Measurements from ENCODE around the gene MAP4K3. TPM values are rescaled to one million over a fixed set of nuclear protein-coding genes. Genes with fewer than 3 reads are reported as not detected.

MAP4K3 gene
- total and polyA plus RNA-seq, 2 of the 8 experiments (the other 6 are each of a cell fraction or from before 2014, with no cell fraction given), result 11.4 to 63.0 TPM

DNA sequence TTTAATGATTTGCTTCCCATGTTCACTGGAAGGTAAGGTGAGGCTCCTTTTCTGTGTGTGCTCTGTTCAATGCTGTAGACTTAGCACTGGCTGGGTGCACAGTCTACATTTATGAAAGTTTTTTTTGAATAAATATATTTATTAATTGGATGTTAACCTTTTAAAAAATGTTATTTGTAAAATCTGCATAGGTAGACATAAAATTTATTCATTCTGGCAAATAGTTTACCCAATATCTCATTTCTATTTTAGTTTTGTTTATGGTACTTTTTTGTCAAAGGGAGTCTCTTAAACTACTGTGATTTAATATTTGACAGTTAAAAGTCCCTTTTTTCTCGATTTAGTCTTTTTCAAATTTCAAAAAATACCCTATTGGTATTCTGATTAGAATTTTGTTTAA is 213.2 kb downstream of the MAP4K3 start (continued):
- TF ChIP-seq, protein P1, sequence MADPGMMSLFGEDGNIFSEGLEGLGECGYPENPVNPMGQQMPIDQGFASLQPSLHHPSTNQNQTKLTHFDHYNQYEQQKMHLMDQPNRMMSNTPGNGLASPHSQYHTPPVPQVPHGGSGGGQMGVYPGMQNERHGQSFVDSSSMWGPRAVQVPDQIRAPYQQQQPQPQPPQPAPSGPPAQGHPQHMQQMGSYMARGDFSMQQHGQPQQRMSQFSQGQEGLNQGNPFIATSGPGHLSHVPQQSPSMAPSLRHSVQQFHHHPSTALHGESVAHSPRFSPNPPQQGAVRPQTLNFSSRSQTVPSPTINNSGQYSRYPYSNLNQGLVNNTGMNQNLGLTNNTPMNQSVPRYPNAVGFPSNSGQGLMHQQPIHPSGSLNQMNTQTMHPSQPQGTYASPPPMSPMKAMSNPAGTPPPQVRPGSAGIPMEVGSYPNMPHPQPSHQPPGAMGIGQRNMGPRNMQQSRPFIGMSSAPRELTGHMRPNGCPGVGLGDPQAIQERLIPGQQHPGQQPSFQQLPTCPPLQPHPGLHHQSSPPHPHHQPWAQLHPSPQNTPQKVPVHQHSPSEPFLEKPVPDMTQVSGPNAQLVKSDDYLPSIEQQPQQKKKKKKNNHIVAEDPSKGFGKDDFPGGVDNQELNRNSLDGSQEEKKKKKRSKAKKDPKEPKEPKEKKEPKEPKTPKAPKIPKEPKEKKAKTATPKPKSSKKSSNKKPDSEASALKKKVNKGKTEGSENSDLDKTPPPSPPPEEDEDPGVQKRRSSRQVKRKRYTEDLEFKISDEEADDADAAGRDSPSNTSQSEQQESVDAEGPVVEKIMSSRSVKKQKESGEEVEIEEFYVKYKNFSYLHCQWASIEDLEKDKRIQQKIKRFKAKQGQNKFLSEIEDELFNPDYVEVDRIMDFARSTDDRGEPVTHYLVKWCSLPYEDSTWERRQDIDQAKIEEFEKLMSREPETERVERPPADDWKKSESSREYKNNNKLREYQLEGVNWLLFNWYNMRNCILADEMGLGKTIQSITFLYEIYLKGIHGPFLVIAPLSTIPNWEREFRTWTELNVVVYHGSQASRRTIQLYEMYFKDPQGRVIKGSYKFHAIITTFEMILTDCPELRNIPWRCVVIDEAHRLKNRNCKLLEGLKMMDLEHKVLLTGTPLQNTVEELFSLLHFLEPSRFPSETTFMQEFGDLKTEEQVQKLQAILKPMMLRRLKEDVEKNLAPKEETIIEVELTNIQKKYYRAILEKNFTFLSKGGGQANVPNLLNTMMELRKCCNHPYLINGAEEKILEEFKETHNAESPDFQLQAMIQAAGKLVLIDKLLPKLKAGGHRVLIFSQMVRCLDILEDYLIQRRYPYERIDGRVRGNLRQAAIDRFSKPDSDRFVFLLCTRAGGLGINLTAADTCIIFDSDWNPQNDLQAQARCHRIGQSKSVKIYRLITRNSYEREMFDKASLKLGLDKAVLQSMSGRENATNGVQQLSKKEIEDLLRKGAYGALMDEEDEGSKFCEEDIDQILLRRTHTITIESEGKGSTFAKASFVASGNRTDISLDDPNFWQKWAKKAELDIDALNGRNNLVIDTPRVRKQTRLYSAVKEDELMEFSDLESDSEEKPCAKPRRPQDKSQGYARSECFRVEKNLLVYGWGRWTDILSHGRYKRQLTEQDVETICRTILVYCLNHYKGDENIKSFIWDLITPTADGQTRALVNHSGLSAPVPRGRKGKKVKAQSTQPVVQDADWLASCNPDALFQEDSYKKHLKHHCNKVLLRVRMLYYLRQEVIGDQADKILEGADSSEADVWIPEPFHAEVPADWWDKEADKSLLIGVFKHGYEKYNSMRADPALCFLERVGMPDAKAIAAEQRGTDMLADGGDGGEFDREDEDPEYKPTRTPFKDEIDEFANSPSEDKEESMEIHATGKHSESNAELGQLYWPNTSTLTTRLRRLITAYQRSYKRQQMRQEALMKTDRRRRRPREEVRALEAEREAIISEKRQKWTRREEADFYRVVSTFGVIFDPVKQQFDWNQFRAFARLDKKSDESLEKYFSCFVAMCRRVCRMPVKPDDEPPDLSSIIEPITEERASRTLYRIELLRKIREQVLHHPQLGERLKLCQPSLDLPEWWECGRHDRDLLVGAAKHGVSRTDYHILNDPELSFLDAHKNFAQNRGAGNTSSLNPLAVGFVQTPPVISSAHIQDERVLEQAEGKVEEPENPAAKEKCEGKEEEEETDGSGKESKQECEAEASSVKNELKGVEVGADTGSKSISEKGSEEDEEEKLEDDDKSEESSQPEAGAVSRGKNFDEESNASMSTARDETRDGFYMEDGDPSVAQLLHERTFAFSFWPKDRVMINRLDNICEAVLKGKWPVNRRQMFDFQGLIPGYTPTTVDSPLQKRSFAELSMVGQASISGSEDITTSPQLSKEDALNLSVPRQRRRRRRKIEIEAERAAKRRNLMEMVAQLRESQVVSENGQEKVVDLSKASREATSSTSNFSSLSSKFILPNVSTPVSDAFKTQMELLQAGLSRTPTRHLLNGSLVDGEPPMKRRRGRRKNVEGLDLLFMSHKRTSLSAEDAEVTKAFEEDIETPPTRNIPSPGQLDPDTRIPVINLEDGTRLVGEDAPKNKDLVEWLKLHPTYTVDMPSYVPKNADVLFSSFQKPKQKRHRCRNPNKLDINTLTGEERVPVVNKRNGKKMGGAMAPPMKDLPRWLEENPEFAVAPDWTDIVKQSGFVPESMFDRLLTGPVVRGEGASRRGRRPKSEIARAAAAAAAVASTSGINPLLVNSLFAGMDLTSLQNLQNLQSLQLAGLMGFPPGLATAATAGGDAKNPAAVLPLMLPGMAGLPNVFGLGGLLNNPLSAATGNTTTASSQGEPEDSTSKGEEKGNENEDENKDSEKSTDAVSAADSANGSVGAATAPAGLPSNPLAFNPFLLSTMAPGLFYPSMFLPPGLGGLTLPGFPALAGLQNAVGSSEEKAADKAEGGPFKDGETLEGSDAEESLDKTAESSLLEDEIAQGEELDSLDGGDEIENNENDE (IDR thresholded peaks at IDR 0.05; ENCODE audit: insufficient replicate concordance, low read length), result no peak
- no peak for TF ChIP-seq SIN3A (conservative IDR thresholded peaks at IDR 0.05 in 1 of 2, IDR thresholded peaks at IDR 0.05 in 1 of 2; ENCODE audit: low read depth in 1 of 2, low read length in 2 of 2)
- no peak for TF ChIP-seq RFX5 (IDR thresholded peaks at IDR 0.05; ENCODE audit: borderline replicate concordance, low read depth, low read length)
